HG03139 (cell line): Measurements from ENCODE around the gene THUMPD3.

Experiments used
- ATAC-seq: cut with Tn5 transposase; IDR thresholded peaks from one replicate; pipeline ENCODE4 v1.9.1; 2021; ENCODE audit not compliant: unreplicated experiment

THUMPD3 gene

DNA sequence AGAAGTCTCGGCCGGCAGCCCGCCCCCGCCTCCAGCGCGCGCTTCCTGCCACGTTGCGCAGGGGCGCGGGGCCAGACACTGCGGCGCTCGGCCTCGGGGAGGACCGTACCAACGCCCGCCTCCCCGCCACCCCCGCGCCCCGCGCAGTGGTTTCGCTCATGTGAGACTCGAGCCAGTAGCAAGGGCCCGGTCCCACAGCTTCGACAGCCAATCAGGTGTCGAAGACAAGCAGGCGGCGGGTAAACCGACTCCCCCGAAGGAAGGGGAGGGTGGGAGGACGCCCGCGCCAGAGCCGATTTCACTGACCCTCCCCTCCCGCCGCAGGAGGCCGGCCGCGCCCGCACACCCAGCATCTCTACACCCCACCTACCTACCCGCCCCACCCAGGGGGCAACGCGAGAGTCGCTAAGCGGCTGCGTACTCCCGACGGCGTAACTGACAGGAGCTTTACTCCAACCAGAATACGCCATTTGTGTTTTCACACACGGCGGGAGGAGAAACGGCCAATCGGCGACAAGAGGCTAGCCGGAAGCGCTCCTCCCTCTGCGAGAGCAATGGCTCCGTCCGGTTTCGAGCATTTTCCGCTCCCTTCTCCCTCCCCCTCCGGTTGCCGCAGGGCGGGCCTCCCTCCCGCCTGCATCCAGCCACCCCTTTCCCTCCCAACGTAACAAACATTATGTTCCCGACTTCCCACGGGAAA, 33.9 kb downstream of the THUMPD3 start:
- peak; percentile 68 for ATAC-seq

DNA sequence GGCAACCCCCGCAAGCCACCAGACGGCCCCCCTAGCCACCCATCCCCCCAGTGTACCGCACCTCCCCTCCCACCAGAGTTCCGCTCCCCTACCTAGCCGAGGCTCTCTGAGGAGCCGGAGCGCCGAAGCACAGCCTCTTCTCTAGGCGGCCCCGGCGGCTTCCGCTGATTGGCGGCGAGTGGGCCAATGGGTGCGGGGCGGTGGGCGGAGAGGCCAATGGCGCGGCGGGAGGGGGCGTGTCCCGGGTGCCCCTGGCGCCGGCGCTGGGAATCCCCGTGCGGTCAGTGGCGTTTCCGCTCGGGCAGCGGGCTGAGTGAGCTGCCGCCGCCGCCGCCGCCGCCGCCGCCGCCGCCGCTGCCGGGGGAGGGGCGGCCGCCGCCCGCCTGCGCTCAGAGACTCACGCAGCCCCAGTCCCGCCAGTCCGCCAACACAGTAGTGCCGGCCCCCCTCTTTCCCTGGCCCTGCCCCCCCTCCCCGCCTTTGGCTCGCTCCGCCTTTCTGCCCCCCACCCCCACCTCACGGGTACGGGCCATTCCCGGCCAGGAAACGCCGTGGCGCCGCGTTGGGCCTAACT, 34.6 kb downstream of the THUMPD3 start, which contains the start of gene SETD5:
Gene SETD5 (plus strand): TSS at position 284 of the 574 bp plus-strand sequence. CDS start 31,324 bp downstream, outside the sequence.
- peak; percentile 47 for ATAC-seq

DNA sequence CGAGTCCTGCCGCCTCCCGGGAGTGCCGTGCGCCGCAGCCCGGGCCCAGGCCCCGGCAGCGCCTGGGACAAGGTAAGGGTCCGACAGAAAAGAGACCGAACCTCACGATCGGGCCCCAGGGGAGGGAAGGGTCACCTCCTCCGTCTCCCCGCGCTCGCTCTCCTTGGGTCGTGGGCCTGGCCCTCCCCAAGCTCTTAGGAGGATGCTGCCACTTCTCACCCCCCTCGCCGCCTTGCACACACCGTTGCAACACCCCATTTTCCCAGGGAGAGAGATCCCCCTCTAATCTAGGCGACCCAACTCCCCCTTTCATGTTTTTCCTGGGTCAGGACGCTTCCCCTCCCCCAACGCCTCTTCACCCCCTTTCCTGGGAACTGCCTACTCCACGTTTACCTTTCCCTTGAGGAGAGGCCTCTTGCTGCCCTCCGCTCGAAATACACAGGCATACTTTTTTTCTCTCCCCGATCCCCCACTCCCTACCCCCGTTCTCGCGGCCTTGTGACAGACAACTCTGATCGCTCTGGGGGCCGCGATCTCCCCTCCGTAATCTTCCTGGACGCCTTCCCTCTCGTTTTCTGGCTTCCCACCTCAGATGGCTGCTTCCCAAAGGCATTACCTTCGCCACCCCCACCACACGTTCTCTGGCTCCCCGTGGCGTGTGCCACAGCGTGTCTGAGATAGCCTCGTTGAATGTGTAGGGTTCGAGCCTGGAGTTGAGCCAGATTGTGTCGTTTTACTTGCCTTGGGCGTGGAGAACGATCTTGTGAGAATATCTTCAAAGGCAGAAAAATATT, 35.2 kb downstream of the THUMPD3 start:
- no peak for ATAC-seq

DNA sequence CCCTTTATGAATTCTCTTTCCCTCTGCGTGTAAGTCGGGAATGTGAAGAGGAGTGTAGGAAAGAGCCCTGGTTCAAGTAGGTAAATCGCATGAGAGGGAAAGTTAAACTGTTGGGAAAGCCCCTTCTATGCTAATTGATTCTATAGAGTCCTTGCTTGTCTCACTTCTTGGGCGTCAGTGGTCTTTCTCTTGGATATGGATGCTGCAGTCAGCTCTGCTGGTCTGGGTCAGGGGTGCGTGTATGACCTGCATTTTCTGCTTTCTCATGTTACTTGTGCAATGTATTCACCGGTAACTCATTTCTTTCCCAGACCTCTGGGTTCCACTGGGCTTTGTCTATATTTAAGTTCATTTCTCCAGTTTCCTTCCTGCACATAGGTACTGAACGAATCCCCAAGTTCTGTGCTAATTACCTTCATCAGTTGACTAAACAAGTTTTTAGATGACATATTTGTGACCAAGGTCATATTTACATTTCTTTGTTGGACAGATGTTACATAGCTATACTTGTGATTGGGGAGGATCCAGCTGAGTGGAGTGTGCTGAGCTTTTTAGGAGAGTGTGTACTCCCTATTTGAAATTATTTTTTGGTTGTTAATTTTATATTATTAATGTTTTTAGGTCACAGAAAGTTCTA, 36.0 kb downstream of the THUMPD3 start:
- no peak for ATAC-seq

DNA sequence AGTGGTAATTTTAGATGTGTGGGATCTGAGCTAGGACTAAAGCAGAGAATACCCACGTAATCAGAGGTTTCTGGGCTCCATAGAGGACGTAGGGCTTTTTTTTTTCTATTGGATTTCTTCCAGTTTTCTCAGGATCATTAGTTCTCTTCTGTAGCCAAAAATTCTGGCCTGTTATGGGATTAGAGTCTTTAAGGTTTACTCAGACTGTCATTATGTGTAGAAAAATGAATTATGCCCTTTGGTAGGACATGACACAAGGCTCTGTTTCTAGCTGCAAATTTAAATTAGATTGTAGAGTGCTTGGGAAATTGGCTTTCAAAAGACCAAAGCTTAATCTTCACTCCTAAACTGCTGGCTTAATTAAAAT, 36.5 kb downstream of the THUMPD3 start:
- no peak for ATAC-seq

DNA sequence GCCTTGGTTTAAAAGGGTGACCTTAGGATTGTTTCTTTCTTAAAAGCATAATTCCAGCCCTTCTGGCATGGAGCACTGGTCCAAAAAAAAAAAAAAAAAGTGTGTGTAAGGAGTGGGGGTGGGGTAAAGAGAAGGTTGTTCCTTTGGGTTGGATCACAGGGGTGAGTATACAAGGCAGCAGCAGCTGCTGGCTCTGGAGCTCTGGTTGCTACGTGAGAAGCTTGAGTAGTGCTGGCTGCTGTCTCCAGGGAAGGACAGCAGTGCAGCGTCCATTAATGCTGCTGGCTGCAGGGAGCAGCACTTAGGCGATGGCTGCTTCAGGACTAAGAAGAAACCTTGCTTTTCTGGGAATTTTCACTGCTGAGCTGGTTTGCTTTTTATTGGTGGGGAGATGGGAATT, 36.9 kb downstream of the THUMPD3 start:
- no peak for ATAC-seq

DNA sequence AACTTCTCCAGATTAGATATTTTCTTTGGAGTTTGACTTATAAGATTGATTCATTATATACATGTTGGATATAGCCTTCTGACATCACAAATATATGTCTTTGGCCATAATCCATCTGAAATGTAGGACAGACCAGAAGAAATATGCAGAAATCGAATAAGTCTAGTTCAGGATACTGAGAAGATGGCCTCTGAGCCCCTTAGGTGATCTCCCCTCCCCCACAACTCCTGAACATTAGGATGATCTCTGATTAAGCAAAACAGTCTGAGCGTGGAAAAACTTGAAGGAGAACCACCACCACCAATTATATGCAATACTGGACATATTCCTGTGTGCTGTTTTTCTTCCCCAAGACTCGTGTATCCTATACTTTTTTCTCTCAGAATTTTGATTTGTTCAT, 37.8 kb downstream of the THUMPD3 start:
- ATAC-seq = no peak

DNA sequence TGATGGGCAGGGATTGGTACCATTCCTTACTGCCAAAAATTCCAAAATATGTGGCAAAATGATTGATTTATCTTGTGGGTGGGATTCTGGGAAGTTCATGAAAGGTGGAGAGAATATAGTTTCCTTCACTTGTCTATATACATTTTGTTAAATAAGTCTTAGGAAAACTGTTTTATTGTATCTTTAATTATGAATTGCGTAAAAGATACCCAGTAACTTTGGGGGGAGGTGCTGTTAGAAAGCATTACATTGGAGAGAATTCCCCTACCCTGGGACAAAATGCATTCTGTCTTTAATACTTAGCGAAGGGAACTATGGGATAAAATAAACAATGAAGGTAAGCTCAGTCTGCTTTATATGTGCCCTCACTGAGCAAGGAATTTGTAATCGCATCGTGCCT, 39.1 kb downstream of the THUMPD3 start:
- ATAC-seq = no peak

DNA sequence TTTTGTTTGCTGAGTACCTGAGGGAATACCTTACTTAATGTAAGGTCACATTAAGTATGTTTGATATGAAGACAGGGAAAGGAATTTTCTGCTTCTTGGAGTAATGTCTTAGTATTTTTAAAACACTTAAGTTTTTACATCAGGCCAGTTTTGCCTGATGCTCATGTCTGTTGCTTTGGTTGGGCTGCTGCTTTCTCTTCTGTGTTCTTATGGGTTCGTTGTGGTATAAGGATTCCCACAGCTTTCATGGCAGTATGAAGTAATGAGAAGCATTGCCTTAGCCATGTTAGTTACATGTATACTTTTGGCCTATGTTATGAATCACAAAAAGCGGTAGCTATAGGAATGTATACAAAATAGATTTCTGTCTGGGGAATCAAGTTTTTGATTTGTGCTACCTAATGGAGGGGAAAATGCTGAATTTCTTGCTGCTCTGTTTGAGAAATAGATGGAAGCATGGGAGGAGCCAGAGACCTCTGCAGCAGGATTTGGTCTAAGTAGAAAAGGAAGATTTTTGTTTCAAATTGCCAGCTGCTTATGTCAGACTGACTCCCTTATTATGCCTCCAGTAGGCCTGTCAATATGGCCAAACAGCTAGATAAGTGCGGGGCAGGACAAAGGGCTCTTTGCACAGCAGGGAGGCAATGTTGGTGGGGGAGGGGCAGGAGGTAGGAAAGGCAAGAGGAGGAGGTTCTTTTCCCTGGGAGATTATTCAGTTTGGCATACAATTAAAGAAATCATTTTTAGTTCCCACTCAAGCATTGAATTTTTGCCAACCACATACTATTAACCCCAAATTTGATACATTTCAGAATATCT, 39.8 kb downstream of the THUMPD3 start:
- ATAC-seq = no peak

DNA sequence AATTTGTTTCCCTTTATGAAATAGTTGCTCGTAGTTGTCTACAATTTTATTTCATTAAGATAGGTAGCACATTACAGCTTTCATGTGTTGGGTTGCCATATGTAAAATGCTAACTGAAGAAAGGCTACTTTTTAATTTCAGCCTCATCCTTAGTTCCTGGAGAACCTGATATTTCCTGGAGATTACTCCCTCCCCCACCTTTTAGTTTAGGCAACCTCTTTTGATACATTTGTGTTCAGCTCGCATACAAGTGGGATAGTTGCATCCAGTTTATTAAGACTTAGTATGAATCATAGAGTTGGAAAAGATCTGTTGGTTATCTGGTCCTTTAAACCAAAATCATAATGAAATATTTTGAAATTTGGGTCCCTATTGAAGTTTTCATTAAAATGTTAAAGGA, 40.6 kb downstream of the THUMPD3 start:
- no peak for ATAC-seq

DNA sequence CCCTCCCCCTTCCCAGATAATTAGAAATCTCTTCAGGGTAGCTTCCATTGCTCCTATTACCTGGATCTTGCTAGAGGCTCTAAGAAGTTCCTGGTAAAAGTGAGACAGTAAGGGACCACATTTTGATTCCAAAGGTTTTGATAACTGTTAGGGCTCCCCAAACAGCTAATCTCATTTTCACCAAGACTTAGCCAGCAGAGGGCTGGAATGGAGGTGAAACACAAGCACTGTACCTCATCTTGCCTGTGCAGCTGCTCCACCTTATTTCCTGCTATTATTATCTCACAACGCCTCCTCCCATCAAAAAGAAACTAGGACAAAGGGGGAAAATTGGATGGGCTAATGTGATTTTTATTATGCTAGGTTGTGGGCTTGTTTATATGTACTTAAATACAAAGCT, 41.8 kb downstream of the THUMPD3 start:
- no peak for ATAC-seq

DNA sequence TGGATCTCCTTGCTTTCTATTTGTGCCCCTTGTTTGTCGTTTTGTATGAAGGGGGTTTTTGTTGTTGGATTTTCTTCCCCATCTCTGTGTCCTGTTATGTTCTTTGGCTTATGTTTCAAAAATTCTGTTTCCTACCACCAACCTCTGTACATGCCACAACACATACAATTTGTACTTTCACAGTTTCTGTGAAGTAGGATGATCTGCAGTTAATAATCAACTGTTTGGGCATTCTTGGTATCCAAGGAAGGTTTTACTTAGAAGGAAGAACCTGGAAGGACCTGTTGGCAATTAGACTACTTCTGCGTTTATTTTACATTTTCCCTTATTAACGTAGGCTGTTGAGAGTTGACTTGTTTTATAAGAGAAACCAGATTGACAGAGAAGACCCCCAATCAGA, 42.9 kb downstream of the THUMPD3 start:
- no peak for ATAC-seq

DNA sequence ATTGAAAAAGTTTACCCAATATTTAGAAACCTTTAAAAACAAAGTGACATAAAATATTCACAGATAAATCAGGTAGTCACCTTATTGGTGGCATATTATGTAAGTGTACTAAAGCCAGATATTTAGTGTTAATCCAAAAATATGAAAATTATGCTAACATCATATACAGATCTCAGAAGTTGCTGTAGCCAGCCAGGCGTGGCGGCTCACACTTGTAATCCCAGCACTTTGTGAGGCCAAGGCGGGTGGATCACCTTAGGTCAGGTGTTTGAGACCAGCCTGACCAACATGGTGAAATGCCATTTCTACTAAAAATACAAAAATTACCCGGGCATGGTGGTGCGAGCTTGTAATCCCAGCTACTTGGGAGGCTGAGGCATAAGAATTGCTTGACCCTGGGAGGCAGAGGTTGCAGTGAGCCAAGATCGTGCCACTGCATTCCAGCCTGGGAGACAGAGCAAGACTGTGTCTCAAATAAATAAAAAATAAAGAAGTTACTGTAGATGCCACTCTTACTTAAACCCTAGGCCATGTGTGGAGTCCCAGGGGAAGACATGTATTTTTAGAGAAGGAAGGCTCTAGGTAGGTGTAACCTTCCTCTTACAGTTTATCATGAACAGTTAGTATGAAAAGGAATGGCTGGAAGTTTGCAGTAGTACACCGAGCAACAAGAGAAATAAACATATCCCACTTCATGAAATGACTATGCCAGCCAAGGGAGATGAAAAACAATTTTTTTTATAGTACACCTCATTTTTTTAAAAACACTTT, 44.2 kb downstream of the THUMPD3 start:
- ATAC-seq = no peak

DNA sequence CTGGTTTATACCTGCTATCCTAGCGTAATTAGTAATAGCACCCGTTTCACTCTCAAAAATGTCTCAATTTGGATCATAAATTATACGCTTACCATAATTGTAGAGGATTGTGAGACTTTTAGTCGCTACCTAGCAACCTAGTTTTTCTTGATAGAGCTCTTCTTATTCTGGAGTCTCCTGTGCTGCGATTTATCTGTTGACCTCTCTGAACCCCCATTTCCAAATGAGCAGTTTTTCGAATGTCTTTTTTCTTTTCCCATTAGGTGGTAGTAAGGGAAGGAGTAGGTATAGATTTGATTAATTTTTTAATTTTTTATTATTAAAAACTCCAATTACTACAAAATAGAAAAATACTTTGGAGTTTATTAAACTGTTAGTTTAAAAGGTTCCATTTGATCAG, 45.2 kb downstream of the THUMPD3 start:
- ATAC-seq = no peak

DNA sequence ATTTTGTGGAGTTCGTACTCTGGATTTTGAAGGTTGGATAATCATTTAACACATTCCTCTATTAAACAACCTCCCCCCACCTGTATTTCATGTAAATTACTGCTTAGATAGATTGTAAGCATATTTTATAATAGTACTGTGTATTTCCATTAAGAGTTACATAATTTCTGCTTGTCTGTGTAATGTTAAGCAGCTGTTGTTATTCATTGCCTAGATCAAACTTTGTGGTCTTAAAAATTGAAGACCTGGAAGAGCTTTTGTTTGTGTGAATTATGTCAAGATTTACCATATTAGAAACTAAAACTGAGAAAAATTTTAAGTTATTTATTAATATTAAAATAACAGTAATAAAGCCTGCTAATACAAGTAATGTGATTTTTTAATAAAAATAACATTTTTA, 45.7 kb downstream of the THUMPD3 start:
- no peak for ATAC-seq

DNA sequence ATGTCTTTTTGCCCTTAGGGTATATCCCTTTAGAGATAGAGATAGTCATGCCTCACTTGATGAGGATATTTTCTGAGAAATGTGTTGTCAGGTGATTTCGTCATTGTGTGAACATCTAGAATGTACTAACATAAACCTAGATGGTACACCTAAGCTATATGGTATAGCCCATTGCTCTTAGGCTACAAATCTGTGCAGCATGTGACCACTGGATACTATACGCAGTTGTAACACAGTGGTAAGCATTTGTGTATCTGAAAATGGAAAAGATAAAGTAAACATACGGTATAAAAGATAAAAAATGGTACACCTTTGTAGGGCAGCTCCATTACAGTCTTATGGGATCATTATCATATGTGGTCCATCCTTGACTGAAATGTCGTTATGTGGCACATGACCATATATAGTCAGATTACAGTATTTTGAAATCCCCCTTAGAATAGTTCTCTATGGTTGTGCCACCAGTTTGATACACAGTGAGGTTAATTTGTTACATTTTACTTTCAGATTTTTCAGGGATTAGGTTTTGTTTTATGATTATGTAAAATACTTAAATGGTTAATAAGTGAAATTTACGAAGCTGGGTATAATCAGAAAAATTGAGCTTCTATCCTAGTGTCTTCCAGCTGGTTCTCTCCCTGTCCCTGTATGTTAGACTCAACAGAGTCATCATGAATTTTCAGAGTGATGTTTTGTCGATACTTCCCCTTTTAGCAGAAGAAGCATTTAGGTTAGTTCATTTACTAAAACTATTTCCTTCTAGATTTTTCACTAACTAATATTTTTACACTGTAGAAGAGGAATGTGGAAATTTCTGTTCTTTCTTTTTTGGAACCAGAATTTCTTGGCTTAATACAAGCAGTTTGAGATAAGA, 47.4 kb downstream of the THUMPD3 start:
- ATAC-seq = no peak

DNA sequence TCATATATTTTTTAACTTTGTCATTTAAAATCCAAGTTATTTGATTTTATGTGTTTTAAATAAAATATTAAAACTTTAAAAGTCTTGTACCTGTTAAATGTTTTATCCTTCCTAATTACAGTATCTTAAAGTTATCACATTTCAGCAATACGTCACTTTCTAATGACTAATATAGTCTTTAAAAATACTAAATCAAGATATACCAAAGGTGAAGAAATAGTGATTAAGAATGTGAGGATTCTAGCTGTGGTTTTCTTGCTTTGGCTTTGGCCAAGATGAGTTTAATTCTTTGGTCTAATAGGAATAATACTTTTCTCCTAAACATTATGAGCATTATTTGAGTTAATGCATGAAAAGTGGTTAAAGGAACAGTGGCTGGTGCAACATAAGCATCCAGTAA, 48.4 kb downstream of the THUMPD3 start:
- ATAC-seq = no peak

DNA sequence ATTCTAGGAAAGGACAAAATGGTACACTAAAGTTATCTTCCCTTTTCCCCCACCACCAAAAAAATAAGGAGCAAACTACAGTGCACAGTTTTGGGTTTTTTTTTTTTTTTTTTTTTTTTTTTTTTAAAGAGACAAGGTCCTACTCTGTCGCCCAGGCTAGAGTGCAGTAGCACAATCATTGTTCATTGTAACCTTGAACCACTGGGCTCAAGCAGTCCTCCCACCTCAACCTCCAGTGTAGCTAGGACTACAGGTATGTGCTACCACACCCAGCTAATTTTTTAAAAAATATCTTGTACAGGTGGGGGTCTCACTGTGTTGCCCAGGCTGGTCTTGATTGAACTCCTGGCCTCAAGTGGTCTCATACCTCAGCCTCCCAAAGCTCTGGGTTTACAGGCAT, 49.4 kb downstream of the THUMPD3 start:
- ATAC-seq = no peak

DNA sequence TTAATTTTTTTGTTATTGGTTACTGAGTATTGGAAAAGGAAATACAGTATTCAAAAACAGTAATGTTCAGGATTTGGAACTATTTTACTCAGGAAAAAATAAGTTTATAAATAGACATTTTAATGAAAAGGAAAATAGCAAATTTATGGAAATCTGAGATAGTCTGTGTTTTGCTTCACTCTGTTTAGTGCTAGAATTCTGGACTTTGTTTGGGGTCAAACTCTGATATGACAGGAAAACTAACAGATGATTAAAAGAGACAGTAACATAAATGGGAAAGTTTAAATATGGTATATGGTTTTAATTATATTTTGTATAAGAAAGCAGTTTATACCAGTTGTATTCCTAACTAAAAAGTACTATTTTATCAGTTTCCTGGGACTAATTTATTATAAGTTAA, 52.0 kb downstream of the THUMPD3 start:
- no peak for ATAC-seq
